Mammary epithelial cell (primary cell): ENCODE measurements around the gene LRWD1.
"Not testable (repeated sequence)": the region's sequence is repeated elsewhere in the genome, so short reads cannot be mapped to it uniquely, and the experiment has no call there.

ENCODE experiments used
- EZH2 ChIP-seq: IDR thresholded peaks from 2 replicates; pipeline ENCODE4 v1.6.1; 2012; ENCODE audit warnings: low read length, inconsistent platforms, borderline replicate concordance
- TF ChIP-seq, protein P1 (sequence below), 2 donors: IDR thresholded peaks in 1 of 2; conservative IDR thresholded peaks in 1 of 2; 2 replicates each; pipeline ENCODE4 v1.5.1; 2011 to 2012; ENCODE audit warnings: inconsistent platforms in 2 of 2, low read length in 2 of 2, mild to moderate bottlenecking in 2 of 2, control low read depth in 1 of 2, low read depth in 1 of 2; ENCODE audit not compliant: insufficient read depth in 1 of 2; ENCODE audit errors: extremely low read depth in 1 of 2

DNA sequence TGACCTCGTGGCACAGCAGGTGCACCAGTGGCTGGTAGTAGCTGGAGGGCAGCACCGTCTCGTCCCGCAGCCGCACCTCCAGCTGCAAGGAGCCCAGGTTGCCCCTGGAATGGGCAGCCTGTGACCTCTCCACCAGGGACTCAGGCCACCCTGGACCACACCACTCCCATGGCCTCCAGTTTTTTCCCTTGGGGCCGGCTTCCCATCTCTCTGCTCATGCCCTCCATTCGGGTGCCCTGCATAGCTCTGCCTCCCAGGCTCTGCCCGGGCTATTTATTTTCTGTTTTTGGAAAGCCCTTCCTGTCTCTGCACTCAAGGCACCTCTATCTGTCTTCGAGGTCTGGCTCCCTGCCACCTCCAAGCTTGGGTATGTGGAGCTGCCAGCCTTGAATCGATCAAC lies 32.1 kb downstream of the LRWD1 start:
- not testable (repeated sequence) for TF ChIP-seq EZH2
- TF ChIP-seq, protein P1, sequence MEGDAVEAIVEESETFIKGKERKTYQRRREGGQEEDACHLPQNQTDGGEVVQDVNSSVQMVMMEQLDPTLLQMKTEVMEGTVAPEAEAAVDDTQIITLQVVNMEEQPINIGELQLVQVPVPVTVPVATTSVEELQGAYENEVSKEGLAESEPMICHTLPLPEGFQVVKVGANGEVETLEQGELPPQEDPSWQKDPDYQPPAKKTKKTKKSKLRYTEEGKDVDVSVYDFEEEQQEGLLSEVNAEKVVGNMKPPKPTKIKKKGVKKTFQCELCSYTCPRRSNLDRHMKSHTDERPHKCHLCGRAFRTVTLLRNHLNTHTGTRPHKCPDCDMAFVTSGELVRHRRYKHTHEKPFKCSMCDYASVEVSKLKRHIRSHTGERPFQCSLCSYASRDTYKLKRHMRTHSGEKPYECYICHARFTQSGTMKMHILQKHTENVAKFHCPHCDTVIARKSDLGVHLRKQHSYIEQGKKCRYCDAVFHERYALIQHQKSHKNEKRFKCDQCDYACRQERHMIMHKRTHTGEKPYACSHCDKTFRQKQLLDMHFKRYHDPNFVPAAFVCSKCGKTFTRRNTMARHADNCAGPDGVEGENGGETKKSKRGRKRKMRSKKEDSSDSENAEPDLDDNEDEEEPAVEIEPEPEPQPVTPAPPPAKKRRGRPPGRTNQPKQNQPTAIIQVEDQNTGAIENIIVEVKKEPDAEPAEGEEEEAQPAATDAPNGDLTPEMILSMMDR (conservative IDR thresholded peaks at IDR 0.05 in 1 of 2, IDR thresholded peaks at IDR 0.05 in 1 of 2; ENCODE audit: extremely low read depth in 1 of 2, insufficient read depth in 1 of 2, low read depth in 1 of 2, low read length in 2 of 2), result not testable (repeated sequence)
